T-helper 2 cell (primary cell): Measurements from ENCODE around the gene NOL9.

Experiments used
- DNase-seq, 5 experiments: peaks; one replicate each; pipeline versions ENCODE4 v3.0.0 to v3.0.0-alpha.2; 2012 to 2022

NOL9 gene

DNA sequence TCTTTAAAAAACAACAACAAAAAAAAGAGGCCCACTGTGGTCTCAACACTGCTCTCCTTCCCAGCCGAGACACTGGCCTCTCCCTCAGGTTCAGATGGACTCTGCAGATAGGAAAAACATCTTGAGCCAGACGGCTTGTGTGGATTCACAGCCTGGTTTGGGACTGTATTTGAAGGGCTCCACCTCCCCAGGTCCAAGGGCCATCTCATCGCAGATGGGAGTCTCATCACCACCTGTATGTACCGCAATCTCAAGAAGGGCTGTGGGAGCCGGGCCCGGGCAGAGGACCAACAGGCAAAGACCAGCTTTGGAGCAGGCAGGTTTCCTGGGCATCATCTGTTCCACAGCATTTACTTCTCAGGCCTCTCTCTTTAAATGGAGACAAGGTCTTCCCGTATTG lies 35.7 kb upstream of the NOL9 start:
- no peak for DNase-seq

DNA sequence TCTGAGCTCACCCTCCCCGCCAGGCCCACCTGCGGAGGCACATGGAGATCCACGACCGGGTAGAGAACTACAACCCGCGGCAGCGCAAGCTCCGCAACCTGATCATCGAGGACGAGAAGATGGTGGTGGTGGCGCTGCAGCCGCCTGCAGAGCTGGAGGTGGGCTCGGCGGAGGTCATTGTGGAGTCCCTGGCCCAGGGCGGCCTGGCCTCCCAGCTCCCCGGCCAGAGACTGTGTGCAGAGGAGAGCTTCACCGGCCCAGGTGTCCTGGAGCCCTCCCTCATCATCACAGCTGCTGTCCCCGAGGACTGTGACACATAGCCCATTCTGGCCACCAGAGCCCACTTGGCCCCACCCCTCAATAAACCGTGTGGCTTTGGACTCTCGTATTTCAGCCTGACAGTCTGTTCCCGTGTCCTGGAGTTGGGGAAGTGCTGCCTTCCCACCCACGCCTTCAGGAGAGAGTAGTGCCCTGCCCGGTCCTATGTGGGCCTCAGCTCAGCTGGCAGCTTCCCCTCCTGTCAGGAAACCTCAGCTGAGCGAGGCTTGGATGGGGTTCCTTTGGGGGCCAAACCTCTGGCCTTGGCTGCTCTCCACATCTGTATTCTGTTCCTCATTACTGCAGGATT lies 34.7 kb upstream of the NOL9 start:
- DNase-seq = no peak

DNA sequence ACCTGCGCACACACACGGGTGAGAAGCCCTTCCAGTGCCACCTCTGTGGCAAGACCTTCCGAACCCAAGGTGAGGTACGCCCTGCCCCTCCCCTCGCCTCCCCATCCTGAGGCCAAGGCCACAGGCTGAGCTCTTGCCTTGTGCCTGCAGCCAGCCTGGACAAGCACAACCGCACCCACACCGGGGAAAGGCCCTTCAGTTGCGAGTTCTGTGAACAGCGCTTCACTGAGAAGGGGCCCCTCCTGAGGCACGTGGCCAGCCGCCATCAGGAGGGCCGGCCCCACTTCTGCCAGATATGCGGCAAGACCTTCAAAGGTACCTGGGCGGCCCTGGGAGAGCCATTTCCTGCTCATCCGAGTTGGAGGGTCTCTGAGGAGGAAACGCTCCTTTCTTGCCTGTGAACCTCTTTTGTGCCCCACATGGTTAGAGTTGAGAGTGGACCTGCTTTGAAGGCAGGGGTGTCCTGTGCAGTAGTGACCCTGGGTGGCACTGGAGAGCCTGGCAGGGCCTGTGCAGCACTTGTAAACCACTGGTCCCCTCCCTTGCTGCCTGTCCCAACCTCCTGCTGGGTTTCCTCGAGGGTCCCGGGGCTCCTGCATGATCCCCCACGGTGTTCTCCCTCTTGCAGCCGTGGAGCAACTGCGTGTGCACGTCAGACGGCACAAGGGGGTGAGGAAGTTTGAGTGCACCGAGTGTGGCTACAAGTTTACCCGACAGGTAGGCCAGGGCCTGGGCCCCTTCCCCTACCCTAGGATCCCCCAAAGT lies 34.0 kb upstream of the NOL9 start:
- DNase-seq = no peak

DNA sequence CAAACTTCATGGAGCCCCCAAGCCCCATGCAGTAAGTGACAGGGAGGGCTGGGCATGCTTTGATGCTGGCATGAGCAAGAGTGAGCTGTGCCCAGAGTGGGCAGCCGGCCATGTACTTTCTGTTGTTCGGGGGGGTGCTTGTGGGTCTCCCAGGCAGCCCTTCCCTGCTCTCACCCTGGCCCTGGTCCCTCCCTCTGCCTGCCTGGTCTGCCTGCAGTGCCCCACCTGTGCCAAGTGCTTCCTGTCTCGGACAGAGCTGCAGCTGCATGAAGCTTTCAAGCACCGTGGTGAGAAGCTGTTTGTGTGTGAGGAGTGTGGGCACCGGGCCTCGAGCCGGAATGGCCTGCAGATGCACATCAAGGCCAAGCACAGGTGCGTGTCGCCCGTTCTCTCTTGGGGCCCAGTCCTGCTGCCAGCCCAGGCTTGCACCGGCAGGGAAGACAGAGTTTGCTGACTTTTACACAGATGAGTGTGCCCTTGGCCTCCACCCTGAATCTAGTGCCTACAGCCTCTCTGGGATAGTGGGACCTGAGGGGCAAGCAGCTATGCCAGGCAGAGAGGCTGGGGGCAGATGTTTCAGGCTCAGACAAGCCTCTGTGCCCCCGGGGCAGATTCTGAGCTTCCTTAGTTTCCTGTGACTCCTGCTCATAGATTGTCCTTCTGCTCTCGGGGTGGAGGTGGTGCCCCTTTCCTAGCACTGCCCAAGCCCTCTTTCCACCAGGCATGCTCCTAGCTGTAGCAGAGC lies 33.1 kb upstream of the NOL9 start:
- no peak for DNase-seq

DNA sequence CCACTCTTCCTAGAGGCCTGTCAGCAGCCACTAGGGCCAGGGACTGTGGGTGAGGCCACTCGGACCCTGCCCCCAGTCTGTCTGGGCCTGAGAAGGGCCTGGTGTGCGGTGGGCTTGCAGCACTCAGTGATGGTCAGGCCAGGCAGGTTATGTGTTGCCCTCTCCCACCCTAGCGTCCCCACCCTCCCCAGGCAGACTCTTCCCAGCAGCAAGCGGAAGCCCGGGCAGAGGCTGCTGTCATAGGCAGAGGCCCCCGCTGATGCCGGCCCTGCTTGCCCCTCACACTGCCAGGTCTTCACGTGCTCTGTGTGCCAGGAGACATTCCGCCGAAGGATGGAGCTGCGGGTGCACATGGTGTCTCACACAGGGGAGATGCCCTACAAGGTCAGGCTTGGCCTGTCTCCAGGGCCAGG lies 32.1 kb upstream of the NOL9 start:
- no peak for DNase-seq

DNA sequence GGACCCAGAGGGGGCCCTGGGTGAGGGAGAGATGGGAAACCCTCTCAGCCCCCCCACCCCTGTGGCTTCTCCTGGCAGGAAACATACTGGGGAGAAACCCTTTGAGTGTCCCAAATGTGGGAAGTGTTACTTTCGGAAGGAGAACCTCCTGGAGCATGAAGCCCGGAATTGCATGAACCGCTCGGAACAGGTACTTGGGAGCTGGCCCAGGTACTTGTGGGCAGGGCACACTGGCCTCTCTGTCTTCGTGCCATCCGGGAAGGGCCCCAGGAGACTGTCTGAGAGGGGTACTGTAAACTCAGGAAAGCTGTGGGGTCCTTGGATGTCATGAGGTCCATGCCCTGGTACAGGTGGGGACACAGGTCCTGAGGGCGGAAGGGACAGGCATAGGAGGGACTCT lies 31.5 kb upstream of the NOL9 start:
- DNase-seq = no peak

DNA sequence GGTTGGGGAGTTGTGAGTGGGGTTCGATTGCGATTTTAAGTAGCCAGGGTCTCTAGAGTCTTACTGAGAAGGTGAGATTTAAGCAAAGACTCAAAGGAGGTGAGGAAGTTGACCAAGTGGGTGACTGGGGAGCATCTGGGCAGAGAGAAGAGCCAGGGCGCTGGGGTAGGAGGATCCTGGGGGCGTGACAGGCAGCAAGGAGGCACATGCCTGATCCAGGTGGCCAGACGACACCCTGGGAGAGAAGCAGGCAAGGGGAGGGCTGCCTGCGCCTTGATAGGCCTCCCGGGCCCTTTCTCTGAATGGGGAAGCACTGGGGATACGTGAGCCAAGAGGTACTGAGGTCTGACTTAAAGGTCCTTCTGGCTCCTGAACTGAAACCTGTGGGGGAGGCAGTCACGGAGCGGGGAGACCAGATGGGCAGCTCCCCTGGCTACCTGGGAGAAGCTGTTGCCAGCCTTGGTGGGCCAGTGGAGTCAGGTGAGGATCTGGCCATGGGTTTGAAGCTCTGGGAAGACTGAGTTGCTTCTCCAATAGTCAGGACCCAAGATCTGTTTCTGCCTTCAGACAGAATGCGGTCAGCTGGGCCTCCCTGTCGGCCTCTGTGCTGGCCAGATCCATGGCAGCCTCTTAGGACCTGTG lies 30.9 kb upstream of the NOL9 start:
- no peak for DNase-seq

DNA sequence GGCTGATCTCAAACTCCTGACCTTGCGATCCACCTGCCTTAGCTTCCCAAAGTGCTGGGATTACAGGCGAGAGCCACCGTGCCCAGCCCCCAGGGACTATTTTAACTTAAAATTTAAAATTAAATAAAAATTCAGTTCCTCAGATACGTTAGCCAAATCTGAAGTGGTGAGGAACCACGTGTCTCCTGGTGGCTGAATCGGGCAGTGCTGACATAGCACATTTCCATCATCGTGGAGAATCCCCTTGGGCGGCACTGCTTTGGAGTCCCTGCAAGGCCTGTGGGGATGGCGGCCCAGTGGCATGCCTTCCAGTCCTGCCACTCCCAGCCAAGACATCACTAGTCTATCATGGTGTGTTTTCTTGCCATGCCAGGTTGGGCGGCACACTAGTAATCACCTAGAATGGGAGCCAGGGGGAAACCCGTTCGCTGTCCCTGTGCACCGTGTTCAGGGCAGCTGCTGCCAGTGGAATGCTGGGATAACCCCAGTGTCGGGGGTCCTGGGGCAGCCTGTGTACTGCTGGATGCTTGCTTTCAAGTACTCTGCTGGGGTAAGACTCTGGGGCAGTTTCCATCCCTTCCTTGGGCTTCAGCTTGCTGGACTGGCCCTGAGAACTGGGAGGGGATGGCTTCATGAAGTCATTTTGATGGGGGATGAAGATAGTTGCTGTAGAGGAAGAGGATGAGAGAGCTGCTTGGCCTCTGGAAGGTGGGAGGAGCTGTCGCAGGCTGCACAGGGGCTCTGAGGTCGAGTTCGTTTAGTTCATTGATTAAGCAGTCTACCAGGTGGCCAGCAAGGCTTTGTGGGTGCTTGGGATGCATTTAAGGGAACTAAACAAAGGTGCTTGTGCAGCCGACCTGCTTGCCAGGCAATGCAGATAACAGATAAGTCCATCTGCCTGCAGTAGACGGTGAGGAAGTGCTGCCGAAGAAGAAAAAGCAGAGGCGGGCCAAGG lies 30.1 kb upstream of the NOL9 start:
- DNase-seq = no peak

DNA sequence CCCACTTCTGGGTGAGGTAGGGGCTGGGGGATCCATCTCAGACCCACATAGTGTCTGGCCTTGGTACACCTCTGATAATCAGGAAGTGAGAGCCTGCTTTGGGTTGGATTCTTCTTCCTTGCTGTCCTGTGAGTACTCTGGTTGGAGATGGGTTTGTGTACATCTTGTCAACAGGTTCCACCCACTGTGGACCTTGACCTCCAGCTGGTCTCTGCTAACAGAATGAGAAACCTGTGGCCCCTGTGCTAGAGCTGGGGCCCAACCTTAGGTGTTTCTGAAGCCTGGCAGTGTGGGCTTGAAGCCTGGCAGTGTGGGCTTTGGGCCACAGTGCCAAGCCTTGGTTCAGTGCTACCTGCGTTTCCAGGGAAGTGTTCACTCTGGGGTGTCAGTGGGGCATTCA lies 28.1 kb upstream of the NOL9 start:
- DNase-seq = no peak

DNA sequence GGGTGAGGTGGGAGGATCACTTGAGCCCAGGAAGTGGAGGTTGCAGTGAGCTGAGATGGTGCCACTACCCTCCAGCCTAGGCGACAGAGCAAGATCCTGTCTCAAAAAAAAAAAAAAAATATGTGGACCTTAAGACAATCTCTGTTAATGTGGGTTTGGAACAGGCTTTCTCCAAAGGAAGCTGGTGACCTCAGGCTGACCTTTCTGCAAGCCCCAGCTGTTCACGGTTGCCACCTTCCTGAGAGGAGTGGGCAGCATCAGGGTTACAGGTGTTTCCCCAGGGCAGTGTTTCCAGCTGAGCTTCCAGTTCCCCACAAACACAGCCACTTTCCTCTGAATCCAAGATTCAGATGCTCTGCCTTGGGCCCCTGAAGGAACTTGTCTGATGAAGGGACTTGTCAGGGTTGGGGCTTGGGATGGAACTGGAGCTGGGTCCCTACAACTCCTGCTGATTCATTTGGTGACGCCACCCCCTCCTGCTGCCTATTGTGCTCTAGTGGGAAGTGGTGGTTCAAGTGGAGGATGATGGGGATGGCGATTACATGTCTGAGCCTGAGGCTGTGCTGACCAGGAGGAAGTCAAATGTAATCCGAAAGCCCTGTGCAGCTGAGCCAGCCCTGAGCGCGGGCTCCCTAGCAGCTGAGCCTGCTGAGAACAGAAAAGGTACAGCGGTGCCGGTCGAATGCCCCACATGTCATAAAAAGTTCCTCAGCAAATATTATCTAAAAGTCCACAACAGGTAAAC lies 27.4 kb upstream of the NOL9 start:
- no peak for DNase-seq

DNA sequence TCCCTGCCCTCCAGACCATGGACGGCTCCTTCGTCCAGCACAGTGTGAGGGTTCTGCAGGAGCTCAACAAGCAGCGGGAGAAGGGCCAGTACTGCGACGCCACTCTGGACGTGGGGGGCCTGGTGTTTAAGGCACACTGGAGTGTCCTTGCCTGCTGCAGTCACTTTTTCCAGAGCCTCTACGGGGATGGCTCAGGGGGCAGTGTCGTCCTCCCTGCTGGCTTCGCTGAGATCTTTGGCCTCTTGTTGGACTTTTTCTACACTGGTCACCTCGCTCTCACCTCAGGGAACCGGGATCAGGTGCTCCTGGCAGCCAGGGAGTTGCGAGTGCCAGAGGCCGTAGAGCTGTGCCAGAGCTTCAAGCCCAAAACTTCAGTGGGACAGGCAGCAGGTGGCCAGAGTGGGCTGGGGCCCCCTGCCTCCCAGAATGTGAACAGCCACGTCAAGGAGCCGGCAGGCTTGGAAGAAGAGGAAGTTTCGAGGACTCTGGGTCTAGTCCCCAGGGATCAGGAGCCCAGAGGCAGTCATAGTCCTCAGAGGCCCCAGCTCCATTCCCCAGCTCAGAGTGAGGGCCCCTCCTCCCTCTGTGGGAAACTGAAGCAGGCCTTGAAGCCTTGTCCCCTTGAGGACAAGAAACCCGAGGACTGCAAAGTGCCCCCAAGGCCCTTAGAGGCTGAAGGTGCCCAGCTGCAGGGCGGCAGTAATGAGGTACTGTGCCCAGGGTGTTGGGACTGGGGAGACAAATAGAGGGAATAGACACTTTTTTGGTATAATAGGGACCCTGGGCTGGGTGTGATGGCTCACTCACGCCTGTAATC lies 26.5 kb upstream of the NOL9 start:
- DNase-seq = no peak

DNA sequence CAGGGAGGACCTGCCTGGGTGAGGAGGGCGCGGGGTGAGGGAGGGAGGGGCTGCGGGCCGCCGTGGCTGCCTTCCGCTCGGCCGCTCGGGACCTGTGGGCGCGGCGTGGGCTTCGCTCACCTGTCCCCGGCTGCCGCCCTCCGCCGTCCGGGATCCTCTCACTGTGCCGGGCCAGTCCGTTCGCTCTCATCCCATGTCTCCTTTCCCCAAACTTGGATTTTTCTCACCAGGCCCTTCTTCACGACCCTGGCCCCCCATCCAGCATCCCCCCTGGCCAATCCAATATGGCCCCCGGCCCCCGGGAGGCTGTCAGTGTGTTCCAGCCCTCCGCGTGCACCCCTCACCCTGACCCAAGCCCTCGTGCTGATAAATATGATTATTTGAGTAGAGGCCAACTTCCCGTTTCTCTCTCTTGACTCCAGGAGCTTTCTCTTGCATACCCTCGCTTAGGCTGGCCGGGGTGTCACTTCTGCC lies 25.8 kb upstream of the NOL9 start:
- no peak for DNase-seq

DNA sequence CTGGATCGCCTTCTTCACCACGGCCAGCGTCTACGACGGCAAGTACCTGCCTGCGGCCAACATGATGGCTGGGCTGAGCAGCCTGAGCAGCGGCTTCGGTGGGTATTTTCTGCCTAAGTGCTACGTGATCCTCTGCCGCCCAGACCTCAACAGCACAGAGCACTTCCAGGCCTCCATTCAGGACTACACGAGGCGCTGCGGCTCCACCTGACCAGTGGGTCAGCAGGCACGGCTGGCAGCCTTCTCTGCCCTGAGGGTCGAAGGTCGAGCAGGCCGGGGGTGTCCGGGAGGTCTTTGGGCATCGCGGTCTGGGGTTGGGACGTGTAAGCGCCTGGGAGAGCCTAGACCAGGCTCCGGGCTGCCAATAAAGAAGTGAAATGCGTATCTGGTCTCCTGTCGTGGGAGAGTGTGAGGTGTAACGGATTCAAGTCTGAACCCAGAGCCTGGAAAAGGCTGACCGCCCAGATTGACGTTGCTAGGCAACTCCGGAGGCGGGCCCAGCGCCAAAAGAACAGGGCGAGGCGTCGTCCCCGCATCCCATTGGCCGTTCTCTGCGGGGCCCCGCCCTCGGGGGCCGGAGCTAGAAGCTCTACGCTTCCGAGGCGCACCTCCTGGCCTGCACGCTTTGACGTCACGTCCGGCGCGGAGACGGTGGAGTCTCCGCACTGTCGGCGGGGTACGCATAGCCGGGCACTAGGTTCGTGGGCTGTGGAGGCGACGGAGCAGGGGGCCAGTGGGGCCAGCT lies 25.2 kb upstream of the NOL9 start, which contains the start of gene ZBTB48:
Gene ZBTB48 (plus strand): TSS at position 621 of the 745 bp plus-strand sequence. CDS start 616 bp downstream, outside the sequence.
- peak; percentile 93 to 97 (median 96) for DNase-seq

DNA sequence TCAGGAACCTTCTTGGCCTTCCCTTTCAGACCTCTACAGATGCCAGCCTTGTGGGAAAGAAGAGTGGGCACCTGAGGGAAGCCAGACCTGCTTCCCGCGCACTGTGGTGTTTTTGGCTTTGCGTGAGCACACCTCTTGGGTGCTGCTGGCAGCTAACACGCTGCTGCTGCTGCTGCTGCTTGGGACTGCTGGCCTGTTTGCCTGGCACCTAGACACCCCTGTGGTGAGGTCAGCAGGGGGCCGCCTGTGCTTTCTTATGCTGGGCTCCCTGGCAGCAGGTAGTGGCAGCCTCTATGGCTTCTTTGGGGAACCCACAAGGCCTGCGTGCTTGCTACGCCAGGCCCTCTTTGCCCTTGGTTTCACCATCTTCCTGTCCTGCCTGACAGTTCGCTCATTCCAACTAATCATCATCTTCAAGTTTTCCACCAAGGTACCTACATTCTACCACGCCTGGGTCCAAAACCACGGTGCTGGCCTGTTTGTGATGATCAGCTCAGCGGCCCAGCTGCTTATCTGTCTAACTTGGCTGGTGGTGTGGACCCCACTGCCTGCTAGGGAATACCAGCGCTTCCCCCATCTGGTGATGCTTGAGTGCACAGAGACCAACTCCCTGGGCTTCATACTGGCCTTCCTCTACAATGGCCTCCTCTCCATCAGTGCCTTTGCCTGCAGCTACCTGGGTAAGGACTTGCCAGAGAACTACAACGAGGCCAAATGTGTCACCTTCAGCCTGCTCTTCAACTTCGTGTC lies 24.5 kb upstream of the NOL9 start:
- no peak for DNase-seq

DNA sequence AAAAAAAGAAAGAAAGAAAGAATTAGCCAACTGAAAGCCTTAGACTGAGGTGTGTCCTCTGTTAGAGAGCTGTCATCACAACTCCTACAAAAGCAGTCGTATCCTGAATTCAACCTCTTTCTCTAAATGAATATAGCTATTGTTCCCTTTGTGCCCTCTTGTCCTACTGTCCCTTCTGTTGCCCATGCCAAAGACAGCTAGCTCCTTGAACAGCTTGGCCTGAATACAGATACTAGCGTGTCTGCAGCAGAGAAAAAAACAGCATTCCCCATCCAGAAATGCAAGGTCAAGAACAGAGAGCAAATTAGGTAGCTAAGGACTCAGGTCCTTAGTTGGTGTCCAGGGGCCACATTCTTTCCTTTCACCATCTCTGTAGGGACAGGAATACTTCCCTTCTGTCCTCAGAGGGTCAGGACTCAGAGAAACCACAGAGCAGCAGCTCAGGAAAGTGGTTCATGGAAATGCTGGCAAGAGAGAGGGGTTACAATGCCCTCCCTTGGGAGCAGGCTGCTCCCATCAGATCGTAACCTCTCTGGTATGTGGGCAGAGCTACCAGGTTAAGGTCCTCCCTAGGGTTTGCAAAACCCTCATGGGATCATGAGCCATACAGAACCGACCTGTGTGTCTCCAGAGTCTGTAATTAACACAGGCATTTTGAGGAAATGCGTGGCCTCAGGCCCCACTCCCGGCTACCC lies 23.7 kb upstream of the NOL9 start:
- DNase-seq = no peak

DNA sequence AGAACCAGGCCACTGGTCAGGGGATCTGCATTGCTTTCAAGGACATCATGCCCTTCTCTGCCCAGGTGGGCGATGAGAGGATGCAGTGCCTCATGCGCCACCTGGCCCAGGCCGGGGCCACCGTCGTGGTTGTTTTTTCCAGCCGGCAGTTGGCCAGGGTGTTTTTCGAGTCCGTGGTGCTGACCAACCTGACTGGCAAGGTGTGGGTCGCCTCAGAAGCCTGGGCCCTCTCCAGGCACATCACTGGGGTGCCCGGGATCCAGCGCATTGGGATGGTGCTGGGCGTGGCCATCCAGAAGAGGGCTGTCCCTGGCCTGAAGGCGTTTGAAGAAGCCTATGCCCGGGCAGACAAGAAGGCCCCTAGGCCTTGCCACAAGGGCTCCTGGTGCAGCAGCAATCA lies 20.5 kb upstream of the NOL9 start:
- DNase-seq = no peak

DNA sequence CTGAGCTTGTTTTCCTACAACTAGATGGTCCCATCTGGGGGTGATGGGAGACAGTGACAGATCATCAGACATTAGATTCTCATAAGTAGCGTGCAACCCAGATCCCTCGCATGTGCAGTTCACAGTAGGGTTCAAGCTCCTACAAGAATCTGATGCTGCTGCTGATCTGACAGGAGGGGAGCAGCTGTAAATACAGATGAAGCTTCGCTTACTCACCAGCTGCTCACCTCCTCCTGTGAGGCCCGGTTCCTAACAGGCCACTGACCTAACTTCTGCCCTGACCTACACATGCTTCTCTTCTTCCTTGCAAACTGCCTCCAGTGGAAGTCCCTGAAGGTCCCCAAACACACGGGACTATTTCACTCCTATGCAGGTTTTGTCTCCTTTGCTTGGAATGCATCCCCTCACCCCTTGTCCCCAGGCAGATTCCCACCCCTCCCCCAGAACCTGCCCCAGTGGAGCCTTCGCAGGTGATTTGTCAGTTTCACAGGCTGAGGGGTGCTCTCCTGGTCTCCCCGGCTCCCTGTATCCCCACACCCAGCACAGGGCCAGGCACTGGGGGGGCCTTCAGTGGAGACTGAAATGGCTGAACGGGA lies 19.8 kb upstream of the NOL9 start:
- no peak for DNase-seq
